SIG-M5 (cell line): Measurements from ENCODE around the gene QRFPR.
"Not testable (repeated sequence)": the region's sequence is repeated elsewhere in the genome, so short reads cannot be mapped to it uniquely, and the experiment has no call there.

ENCODE experiments used
- DNase-seq: peaks from one replicate; lab custom pipeline; 2025; lab: John Stamatoyannopoulos, UW

QRFPR gene

DNA sequence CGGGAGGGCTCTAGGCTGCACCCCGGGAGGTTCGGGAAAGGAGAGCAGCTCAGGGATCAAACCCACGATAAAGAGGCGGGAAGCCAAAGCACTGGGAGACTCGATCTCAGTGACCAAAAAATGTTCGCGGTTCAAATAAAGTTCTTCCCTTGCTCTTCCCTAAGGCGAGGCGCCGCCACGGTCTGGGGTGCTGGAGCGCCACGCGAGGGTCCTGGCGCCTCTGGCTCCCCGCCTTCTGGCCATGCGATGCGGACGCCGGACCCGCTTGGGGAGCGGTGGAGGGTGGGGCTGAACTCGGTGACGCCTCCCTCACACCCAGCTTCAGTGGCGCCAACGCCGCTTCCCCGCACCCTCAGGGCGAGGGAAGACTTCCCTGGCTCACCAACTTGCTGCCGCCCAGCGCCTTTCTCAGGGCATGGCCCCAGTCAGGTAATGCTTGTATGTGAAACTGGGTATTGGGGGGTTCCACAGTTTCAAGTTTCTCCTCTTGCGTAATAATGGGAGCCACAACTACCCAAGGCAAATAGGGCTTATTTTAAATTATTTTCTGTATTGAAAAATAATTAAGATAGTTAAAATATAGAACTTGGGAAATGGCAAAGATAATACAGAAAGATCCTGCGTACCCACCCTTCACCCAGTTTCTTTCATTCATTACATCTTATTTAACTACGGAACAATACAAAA lies at the start of gene QRFPR:
Gene QRFPR, minus strand, starts transcription at position 243 of the 687 bp plus-strand sequence. CDS start 371 bp downstream, outside the sequence.
- DNase-seq, result no peak

DNA sequence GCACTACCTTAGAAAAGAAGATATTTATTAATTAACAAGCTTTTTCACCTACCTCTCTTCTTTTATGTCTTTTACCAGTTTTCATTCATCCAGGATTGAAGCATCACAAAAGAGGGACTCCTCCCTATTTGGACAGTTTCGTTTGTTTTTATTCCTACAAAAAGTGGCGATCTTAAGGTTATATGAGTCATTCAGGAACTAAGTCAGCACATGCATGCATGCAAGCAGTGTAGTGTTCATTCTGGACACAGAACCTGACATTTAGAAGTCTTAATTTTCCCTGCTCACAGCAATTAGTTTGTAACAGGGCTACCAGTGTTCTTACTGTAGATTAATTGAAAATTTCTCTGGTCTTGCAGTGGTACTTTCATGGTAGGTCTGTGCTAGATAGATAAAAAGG lies 47.9 kb upstream of the QRFPR start:
- DNase-seq, result no peak

DNA sequence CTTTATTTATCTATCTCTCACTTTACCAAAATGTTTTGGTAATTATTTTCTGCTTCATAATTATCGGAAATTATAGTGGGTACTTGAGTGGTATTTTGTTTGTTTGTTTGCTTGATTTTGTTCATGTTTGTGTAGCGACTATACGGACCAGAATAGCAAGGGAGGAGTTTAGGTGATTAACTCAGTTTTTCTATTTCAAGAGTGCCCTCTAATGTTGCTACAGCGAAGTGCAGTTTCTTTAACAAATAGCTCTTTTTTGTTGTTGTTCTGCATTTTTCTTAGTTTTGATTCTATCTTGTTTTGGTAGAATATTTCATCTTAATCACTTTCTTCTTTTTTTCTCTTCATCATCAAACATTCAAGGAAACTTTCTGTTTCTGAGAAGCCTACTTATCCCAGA lies 40.8 kb upstream of the QRFPR start:
- DNase-seq, result no peak

DNA sequence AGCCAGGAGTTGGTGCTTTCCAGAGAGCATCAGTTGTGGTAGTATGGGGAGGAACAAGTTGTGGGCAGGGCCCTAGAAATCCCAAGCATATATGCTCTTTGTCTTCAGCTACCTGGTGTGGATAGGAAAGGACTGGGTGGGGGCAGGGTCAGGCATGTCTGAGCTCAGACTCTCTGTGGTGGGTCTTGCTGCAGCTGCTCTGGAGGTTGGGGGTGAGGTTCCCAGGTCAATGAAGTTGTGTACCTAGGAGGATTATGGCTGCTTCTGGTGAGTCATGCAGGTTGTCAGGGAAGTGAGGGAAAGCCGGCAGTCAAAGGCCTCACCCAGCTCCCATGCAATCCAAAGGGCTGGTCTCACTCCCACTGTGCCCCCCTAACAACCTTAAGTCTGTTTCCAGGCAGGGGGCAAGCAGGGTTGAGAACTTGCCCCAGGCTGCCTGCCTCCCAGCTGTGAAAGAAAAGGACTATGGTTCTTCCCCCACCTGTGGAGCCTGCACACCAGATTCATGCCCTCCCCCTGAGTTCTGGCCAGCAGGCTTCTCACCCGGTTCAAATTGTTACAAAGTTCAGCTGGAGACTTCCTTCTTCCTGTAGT lies 30.4 kb upstream of the QRFPR start:
- no peak for DNase-seq

DNA sequence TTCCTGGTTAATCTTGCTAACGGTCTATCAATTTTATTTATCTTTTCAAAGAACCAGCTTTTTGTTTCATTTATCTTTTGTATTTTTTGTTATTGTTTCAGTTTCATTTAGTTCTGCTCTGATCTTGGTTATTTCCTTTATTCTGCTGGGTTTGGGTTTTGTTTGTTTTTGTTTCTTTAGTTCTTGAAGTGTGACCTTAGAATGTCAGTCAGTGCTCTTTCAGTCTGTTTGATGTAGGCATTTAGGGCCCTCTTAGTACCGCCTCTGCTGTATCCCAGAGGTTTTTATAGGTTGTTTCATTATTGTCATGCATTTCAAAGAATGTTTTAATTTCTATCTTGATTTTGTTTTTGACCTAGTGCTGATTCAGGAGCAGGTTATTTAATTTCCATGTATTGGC lies 27.7 kb upstream of the QRFPR start:
- DNase-seq, result not testable (repeated sequence)

DNA sequence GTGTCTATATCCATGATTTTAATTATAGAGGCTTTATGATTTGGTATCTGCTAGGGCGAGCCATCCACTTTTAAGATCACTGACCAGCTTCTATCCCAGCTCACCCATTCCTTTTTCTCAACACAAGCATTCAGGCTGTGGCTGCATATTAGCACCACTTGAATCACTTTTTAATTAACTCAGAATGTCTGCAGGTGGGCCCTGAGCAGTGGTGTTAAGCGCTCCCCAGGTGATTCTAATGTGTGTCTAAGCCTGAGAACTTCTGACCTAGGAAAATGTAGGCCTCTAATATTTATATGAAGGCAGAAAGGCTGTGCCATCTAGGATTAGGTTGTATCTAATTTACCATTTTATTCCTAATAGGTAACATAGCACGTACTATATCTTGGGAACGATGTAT lies 19.8 kb upstream of the QRFPR start:
- no peak for DNase-seq

DNA sequence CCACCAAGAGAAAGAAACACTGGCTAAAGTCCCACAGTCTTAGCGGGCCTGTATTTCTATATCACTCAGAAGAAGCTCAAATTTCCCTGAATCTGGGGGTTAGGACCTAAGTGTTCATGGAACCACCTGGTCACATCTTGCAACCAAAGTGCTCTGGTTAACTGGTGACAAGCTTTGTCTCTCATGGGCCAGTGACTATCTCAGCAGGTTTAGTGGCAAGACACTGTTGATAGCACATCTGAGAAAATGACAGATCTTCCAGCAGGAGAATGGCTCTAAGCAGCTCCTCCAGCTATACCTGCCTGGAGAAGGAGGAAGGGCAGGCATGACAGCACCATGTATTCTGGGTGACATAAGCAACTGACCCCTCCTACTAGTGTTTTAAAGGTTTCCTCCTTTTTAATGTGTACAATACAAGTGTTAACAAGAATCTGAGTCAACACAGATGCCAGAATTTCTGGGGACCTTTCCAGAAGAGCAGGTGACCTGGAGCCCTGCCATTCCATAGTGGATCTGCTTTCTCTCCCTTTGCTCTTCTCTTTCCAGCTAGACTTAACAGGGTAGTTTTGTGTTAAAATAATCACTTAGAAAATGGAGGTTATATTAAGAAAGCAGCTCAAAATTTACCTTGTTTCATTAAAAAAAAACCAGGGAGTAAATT lies 17.3 kb upstream of the QRFPR start:
- no peak for DNase-seq

DNA sequence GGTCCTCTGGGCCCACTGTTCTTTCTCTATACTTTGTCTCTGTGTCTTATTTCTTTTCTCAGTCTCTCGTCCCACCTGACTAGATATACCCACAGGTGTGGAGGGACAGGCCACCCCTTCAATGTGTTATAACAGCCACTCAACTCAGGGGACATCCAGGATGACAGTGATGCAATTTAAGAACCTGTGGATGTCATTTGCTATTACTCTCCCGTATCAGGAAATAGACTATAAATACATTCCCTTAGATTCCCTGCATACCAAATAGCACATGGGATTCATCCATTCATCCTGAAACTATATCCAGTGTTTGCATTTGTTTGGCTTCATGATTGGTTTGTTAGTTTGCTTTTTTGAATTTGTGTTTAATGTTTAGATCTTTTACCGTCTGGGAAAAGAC lies 16.6 kb upstream of the QRFPR start:
- DNase-seq, result no peak

DNA sequence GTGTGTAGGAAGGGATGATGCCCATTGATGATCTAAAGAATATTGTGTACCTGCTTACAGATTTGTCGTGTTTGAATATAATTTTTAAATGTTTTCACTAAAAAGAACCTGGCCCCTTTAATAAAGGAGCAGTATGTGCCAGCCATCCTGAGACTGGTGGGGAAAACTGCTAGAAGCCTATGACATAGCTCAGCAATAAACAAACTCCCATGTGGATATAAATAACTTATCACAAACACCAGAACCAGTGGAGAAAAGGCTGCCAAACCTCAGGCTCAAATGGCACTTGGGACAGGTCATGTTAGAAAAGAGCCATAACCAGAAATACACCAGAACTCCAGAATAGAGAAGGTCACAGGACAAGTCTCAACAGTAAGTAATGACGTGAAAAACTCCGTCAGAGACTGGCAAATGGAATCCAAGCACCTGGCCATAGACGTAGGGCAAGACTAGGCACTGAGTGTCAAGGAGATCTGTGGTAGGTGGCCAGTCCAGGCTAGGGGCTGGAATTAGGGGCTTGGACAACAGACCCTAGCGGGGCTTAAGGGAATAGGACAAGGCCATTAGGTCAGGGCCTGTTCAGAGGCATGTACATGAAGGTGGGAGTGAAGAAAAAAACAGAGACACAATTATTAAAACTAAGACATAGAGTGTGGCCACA lies 11.7 kb upstream of the QRFPR start:
- no peak for DNase-seq

DNA sequence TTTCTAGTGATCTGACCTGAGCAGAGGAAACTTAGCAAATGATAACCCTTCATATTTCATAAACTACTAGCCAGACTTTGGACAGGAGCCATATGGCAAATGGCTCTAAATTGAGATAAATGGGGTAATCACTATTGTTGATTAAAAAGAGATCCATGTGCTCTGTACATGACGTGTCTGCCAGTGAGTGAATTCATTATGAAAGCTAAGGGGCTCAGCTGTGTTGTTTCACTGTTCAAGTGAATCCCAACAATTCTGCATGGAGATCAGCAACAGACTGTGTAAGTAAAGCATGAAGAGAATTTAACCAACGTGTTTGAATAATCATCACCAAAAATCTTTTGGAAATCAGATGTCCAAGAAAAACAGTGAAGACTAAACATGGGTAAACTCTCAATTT lies 9.5 kb upstream of the QRFPR start:
- DNase-seq, result no peak

DNA sequence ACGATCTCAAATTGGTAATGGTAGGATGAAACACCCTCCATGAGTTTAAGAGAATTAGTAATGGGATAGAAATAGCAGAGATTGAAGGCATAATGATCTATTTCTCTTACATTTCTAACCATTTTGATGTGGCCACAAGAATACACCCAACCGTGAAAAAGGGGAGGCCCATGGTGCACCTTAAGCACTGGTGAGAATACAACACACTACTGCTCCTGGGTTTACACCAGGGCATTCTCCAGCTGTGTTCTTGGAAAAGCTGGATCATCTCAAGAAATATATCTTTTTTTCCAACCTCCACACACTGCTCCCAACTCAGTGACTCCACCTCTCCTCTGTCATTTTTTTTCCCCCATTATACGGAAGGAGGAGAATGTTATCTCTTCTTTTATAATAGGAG lies 1.5 kb downstream of the QRFPR start:
- no peak for DNase-seq

DNA sequence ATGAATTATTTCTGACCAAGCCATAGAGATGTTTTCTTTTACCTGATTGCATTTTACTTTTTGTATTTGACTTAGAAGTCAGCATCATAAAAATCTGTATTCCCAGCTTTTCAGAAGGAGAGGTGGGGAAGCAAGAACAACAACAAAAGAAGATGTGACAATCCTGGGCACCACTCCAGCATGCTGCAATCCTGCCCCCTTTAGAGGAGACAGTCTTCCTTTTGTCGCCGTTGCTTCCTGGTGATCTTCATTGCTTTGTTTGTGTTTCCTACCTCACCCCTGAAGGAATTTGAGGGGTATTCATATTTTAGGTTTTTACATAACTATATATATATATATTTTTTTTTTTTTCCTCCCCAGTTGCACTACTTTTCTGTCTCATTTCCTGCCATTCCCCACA lies 3.7 kb downstream of the QRFPR start:
- no peak for DNase-seq

DNA sequence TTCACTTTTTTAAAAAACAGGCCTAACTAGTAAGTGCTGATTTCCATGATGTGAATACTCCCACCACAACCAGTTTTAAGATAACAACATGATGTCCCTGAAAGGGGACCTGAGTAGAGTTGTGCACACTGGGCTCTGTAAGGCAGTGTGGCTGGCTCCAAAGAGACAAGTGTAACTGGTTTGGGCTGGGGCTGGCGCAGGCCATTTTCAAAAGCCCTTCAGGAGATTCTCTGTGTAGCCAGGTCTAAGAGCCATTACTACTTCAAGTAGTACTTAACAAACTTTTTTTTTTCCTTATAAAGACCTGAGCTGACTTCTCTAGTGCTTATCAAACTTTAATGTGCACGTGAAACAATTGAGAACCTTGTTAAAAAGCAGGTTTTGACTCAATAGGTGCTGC lies 4.3 kb downstream of the QRFPR start:
- no peak for DNase-seq

DNA sequence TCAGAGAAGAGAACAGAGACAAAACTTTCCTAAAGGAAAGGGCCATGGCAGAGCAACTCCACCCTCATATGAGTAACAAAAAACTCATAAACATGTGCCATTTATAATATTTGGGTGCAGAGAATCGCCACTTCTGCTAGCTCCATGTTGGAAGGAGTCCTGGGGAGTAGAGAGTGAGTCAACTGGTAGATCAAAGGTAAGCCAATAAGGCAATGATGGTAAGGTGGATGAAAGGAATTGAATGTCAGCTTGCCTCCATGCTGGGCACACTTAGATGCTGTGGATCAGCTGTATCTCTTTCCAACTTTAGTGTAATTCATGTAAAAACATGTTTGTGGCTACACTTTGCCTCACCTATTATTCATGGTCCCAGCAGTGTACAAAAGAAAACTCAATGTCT lies 4.7 kb downstream of the QRFPR start:
- no peak for DNase-seq

DNA sequence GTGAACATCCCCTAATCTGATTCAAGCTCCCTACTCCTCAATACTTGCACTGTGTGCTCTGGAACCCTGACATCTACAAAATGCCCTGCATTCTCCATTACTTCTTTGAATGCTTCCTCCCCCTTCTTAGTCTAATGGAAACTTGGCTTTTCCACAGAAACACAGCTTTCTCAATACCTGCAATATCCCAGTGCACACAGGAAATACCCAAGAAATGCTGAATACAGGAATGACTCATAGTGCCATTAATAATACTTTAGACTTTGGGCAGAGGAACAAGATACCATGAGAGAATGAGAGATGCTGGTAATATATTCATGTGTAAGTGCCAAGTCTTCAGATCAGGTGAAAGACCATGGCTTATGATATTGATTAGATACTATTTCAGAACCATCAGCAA lies 5.6 kb downstream of the QRFPR start:
- no peak for DNase-seq

DNA sequence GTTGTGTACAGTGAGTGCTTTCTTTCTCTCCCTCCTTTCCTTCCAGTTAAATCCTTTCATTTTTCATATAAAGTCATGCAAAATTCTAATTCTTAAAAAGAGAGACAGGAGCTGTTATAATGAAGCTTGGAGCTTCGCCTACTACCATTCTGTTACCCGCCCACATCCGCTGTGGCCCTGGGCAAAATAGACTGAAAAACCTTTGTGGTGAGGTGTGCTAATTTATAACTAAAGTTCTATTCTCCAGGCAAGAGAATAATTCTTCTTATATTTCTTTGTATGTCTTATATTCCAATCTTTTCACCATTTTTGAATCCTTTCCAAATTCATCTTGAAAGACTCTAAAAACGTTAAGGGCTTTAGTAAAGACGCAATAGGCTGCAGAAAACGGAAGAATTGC lies 7.0 kb downstream of the QRFPR start:
- DNase-seq, result no peak

DNA sequence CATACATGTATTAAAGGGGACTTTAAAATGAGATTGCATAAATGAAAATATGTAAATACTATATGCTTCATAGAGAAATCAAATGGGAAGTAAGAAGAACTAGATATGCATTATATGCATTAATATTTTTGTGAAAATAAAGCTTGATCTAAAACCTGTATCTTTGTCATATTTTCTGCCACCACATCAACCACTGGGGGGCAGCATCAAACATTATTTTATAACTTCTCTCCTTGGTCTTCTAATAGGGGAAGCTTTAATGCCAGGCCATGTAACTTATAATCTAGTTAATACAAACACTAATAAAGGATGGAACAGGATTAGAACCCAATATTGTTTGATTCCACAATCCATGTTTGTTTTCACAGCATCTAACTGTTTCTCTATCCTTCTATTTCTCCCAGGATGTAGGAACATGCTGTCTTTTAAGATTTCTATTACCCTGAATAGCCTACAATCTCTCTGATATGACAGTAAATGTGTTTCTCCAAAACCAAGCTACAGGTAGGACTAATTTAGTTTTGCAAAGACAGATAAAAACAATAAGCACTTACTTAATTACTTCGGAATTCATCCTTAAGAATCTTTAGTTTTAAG lies 10.0 kb downstream of the QRFPR start:
- no peak for DNase-seq

DNA sequence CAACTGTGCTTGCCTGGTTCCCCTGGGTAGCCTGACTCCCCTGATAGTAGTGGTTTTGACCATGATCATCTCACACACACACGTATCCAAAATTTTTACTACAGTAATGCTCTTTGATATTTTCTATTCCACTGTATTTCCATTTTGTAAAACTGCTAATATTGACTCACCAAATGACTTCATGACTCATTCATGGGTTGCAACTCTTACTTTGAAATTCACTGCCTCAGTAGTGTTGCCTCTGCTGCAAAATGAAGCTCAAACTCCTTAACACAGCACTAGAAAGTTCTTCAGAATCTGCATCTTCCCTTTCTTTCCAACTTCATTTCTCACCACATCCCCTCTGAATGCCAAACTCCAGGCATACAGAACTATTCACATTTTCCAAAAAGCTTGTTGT lies 20.3 kb downstream of the QRFPR start:
- no peak for DNase-seq

DNA sequence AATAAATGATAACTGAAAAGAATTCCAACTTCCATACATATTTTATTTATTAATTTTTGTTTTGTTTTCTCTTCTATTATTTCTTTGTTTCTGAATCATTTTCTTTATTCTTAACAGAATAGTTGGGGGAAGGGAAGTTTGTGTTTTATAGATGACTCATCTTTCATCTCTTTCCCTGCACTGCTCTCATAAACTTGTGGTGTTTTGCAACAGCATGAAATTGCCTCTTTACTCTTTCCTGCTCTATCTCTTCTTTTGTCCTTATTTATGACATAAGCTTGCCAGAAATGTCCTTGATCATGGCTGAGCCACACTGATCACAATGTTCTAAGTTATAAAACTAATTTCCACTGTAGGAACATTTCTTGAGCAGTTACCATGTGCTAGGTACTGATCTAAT lies 22.3 kb downstream of the QRFPR start:
- DNase-seq, result peak; percentile 20

DNA sequence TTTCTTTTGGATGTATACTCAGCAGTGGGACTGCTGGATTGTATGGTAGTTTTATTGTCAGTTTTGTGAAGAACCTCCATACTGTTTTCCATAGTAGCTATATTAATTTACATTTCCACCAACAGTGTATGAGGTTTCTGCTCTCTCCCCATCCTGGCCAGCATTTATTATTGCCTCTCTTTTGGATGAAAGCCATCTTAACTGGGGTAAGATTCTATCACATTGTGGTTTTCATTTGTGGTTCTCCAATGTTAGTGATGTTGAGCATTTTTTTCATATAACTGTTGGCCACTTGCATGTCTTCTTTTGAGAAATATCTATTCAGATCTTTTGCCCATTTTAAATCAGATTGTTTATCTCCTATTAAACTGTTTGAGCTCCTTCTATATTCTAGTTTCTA lies 27.6 kb downstream of the QRFPR start:
- no peak for DNase-seq

DNA sequence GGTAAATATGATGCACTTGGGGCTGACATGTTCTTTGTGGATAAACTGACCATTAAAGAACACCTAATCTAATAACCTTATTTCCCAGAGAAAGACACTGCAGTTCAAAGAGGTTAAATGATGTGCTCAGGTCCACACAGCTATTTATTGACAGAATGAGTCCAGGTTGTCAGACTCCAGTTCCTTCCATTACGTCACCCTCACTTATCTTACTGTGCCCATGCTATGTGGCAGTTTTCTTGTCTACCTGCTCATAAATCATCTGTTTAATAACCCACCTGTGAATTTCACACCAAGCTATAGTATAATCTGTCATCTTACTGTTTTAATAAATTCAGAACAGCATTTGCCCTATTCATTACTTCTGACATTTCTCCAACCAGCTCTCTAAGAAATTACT lies 36.7 kb downstream of the QRFPR start:
- DNase-seq, result no peak

DNA sequence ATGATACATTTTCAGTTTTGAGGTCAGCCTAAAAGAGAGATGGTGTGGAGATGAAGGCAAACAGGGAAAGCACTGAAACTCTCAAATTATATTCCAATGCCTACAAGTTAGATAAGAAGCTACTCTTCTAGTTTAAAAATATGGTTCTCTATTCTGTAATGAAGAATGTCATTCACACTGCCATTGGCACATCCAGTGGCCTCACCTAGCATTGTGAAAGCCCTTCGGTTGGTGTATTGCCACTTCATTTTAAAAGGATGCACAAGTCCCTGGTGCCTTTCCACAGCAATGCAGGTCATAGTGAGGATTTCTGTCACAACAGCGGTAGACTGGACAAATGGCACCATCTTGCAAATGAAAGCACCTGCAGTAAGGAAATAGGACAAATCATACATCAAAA lies 40.6 kb downstream of the QRFPR start:
- no peak for DNase-seq

DNA sequence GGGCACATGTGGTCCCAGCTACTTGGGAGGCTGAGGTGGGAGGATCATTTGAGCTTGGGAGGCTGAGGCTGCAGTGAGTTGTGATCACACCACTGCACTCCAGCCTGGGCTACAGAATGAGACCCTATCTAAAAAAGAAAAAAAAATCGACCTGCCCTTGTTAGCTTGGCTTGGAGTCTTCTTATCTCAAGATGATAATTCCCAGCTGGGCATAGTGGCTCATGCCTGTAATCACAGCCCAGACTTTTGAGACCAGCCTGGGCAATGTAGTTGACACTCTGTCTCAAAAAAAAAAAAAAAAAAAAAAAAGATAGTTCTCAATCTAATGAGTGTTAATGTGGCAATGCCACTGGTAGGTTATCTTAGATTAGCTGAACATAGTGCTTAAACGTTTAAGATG lies 41.0 kb downstream of the QRFPR start:
- DNase-seq, result no peak
